SK-N-SH (cell line): Measurements from ENCODE around the gene C22orf15. TPM values are rescaled to one million over a fixed set of nuclear protein-coding genes. Genes with fewer than 3 reads are reported as not detected.

Experiments used
- CTCF ChIA-PET: fragments of 300-600, 350-600 bp; formaldehyde crosslinking; extraction: SDS; loops from one replicate; lab custom pipeline; 2021; lab: Yijun Ruan, JAX
- POLR2A ChIA-PET: fragments of 350-600 bp; sonication (Branson Sonifier 250); formaldehyde crosslinking; extraction: SDS; loops from one replicate; lab custom pipeline; 2020; ENCODE audit warnings: antibody characterized with exemption, inconsistent platforms; lab: Yijun Ruan, JAX
- DNase-seq: peaks from one replicate; pipeline ENCODE4 v3.0.0; 2012
- H2AFZ ChIP-seq: fragments of 200-600 bp; sonication (generic); 2 replicates; pipeline ENCODE4 v1.8.1; 2016; ENCODE audit warnings: antibody characterized with exemption, mild to moderate bottlenecking, low read depth
- H3F3A ChIP-seq: fragments of 200-600 bp; sonication (generic); replicated peaks from 2 replicates; pipeline ENCODE3; 2016; ENCODE audit warnings: antibody characterized with exemption, mild to moderate bottlenecking; ENCODE audit not compliant: insufficient read depth
- H3K27ac ChIP-seq, 2 experiments: fragments of 200-500 bp in 1 of 2; fragments of 200-600 bp in 1 of 2; sonication (Bioruptor generic) in 1 of 2; sonication (generic), shearing (Covaris generic) in 1 of 2; 2 replicates each; pipeline versions ENCODE4 v1.5.1 to v1.6.1; 2014 to 2016; ENCODE audit warnings: low read depth in 2 of 2, inconsistent platforms in 1 of 2, low read length in 1 of 2, mild to moderate bottlenecking in 1 of 2, mixed read lengths in 1 of 2
- H3K27me3 ChIP-seq: fragments of 200-600 bp; sonication (generic), shearing (Covaris generic); 2 replicates; pipeline ENCODE4 v1.6.1; 2016; ENCODE audit warnings: mixed run types; ENCODE audit not compliant: insufficient read depth
- H3K36me3 ChIP-seq, 2 experiments: fragments of 200-500 bp in 1 of 2; fragments of 200-600 bp in 1 of 2; sonication (Bioruptor generic) in 1 of 2; sonication (generic) in 1 of 2; replicated peaks in 1 of 2; 2 replicates each; pipeline versions ENCODE3 to v1.5.1; 2014 to 2016; ENCODE audit warnings: low read length in 1 of 2, mild to moderate bottlenecking in 1 of 2; ENCODE audit not compliant: insufficient read depth in 2 of 2, control insufficient read depth in 1 of 2
- H3K4me1 ChIP-seq, 2 experiments: fragments of 200-500 bp in 1 of 2; fragments of 200-600 bp in 1 of 2; sonication (Bioruptor generic) in 1 of 2; sonication (generic), shearing (Covaris generic) in 1 of 2; 2 replicates each; pipeline versions ENCODE4 v1.5.1 to v1.6.1; 2014 to 2016; ENCODE audit warnings: low read depth in 1 of 2, low read length in 1 of 2, mixed run types in 1 of 2; ENCODE audit not compliant: insufficient read depth in 2 of 2, control insufficient read depth in 1 of 2
- H3K4me2 ChIP-seq: fragments of 200-600 bp; sonication (generic), shearing (Covaris generic); 2 replicates; pipeline ENCODE4 v1.6.1; 2017; ENCODE audit warnings: mixed run types
- H3K4me3 ChIP-seq, 2 experiments: fragments of 200-500 bp in 1 of 2; fragments of 200-600 bp in 1 of 2; sonication (Bioruptor generic) in 1 of 2; sonication (generic), shearing (Covaris generic) in 1 of 2; 2 replicates each; pipeline versions ENCODE4 v1.5.1 to v1.8.1; 2014 to 2016; ENCODE audit warnings: low read depth in 2 of 2, inconsistent platforms in 1 of 2, low read length in 1 of 2, mild to moderate bottlenecking in 1 of 2, mixed read lengths in 1 of 2, moderate library complexity in 1 of 2
- H3K79me2 ChIP-seq: fragments of 200-600 bp; sonication (generic); 2 replicates; pipeline ENCODE4 v1.8.1; 2017; ENCODE audit warnings: mild to moderate bottlenecking; ENCODE audit not compliant: insufficient read depth
- H3K9ac ChIP-seq: fragments of 200-600 bp; sonication (generic); 2 replicates; pipeline ENCODE4 v1.6.1; 2017; ENCODE audit warnings: mixed run types
- H3K9me2 ChIP-seq: fragments of 200-600 bp; sonication (generic); 2 replicates; pipeline ENCODE4 v1.6.1; 2017; ENCODE audit warnings: mixed run types
- H3K9me3 ChIP-seq: fragments of 200-600 bp; sonication (generic); 2 replicates; pipeline ENCODE4 v1.6.1; 2017; ENCODE audit warnings: mixed run types, mild to moderate bottlenecking, moderate library complexity
- H4K20me1 ChIP-seq: fragments of 200-600 bp; sonication (generic); 2 replicates; pipeline ENCODE4 v1.6.1; 2017; ENCODE audit warnings: mild to moderate bottlenecking, mixed run types; ENCODE audit not compliant: insufficient read depth
- FOXJ3 ChIP-seq: sonication (generic); formaldehyde crosslinking; IDR thresholded peaks from 2 replicates; pipeline ENCODE4 v1.5.1; 2020; ENCODE audit warnings: mild to moderate bottlenecking, missing genetic modification reagents
- JUND ChIP-seq: IDR thresholded peaks from 2 replicates; pipeline ENCODE4 v1.4.0; 2012
- MAX ChIP-seq: IDR thresholded peaks from 2 replicates; pipeline ENCODE4 v1.4.0; 2012; ENCODE audit warnings: low read depth
- MXI1 ChIP-seq: IDR thresholded peaks from 2 replicates; pipeline ENCODE4 v1.6.1; 2012; ENCODE audit warnings: mild to moderate bottlenecking, low read depth, low read length, improper control_type of control experiment
- POLR2AphosphoS5 ChIP-seq: IDR thresholded peaks from 2 replicates; pipeline ENCODE4 v1.6.1; 2012; ENCODE audit warnings: low read depth, low read length
- RFX5 ChIP-seq: IDR thresholded peaks from 2 replicates; pipeline ENCODE4 v1.6.1; 2012; ENCODE audit warnings: mild to moderate bottlenecking, improper control_type of control experiment, low read length
- TAF1 ChIP-seq: IDR thresholded peaks from 2 replicates; pipeline ENCODE4 v1.6.1; 2012; ENCODE audit warnings: low read depth, mild to moderate bottlenecking, low read length, moderate library complexity, borderline replicate concordance
- USF2 ChIP-seq: fragments of 150-350 bp; IDR thresholded peaks from 2 replicates; pipeline ENCODE4 v1.6.1; 2017; ENCODE audit warnings: antibody characterized with exemption, low read length, low read depth, borderline replicate concordance
- WGBS: methylation state at CpG from one replicate; pipeline ENCODE4 v1.1.6; 2017; ENCODE audit warnings: low lambda C conversion rate; 5-methylcytosine and 5-hydroxymethylcytosine counted together
- polyA plus RNA-seq, 3 experiments: library from polyadenylated mRNA; depleted of rRNA; stranded (reverse); fragments of >200 nt; gene quantifications; 2 replicates each; pipeline ENCODE4 v1.2.3, GENCODE V29; 2012
- TF ChIP-seq, protein P1 (sequence below): fragments of 150-350 bp; IDR thresholded peaks from 2 replicates; pipeline ENCODE4 v1.6.1; 2016; ENCODE audit warnings: mild to moderate bottlenecking, low read depth, low read length
- TF ChIP-seq, protein P2 (sequence below): fragments of 200-600 bp; sonication (generic); IDR thresholded peaks from 2 replicates; pipeline ENCODE4 v1.6.1; 2017; ENCODE audit warnings: antibody characterized with exemption, mild to moderate bottlenecking, moderate library complexity

Gene C22orf15
- polyA plus RNA-seq, 1 of the 3 experiments (the other 2 are of a cell fraction): 1.6 TPM

DNA sequence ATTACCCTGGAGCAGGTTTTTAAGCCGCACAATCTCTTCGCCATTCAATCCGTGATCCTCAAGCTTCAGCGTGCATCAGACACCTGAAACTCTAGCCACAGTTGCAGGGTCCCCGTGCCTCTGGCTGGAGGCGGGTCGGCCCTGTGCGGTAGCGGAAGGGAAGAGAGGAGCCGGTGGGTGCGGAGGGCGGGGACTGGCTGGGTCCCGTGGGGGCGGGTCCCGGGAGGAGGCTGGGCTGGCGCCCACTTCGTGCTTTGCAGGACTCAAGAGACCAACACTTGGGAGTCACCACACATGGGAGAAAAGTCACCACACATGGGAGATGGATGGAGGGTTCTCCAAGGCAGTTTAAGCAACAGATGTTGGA, 772 bp downstream of the C22orf15 start (continued):
- TF ChIP-seq POLR2AphosphoS5 (no peak), TAF1 (no peak), FOXJ3 (CRISPR knock-in tag) (no peak)

GRCh38 chr22:23763954-23764353, 1.2 kb downstream of the C22orf15 start:
- Histone ChIP-seq H3K27me3 (no peaks in the 10 kb centered on the region), H2AFZ (no peak overlapping the region), H3F3A (no peaks in the 10 kb centered on the region), H3K27ac (no peak overlapping the region), H4K20me1 (no peaks in the 10 kb centered on the region), H3K4me1 (peaks cover 7% of the 10 kb centered on the region in 2 experiments; a peak in 2 of 4 replicates), H3K36me3 (no peaks in the 10 kb centered on the region), H3K9ac (no peak overlapping the region), H3K9me3 (no peaks in the 10 kb centered on the region), H3K4me3 (no peak overlapping the region), H3K9me2 (no peaks in the 10 kb centered on the region), H3K4me2 (no peak overlapping the region), H3K79me2 (peaks cover 11% of the 10 kb centered on the region; the same call in 1 of the 2 replicates)
- POLR2A ChIA-PET: no interaction called here
- CTCF ChIA-PET: interaction anchor here (1.5 to 14.9 kb wide), 2 partner anchors 9 to 84 kb away, joined by 3 to 277 read pairs; no protein-coding TSS in a partner anchor
- WGBS: 90% methylated on average over 4 of the region's 7 CpGs
- TF ChIP-seq JUND (no peak), MAX (no peak), MXI1 (no peak), POLR2AphosphoS5 (no peak), USF2 (no peak), RFX5 (no peak)
- TF ChIP-seq, protein P1, sequence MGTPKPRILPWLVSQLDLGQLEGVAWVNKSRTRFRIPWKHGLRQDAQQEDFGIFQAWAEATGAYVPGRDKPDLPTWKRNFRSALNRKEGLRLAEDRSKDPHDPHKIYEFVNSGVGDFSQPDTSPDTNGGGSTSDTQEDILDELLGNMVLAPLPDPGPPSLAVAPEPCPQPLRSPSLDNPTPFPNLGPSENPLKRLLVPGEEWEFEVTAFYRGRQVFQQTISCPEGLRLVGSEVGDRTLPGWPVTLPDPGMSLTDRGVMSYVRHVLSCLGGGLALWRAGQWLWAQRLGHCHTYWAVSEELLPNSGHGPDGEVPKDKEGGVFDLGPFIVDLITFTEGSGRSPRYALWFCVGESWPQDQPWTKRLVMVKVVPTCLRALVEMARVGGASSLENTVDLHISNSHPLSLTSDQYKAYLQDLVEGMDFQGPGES: no peak
- TF ChIP-seq, protein P2, sequence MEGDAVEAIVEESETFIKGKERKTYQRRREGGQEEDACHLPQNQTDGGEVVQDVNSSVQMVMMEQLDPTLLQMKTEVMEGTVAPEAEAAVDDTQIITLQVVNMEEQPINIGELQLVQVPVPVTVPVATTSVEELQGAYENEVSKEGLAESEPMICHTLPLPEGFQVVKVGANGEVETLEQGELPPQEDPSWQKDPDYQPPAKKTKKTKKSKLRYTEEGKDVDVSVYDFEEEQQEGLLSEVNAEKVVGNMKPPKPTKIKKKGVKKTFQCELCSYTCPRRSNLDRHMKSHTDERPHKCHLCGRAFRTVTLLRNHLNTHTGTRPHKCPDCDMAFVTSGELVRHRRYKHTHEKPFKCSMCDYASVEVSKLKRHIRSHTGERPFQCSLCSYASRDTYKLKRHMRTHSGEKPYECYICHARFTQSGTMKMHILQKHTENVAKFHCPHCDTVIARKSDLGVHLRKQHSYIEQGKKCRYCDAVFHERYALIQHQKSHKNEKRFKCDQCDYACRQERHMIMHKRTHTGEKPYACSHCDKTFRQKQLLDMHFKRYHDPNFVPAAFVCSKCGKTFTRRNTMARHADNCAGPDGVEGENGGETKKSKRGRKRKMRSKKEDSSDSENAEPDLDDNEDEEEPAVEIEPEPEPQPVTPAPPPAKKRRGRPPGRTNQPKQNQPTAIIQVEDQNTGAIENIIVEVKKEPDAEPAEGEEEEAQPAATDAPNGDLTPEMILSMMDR: no peak
- DNase-seq: no peak
